Measurements from ENCODE around the gene PCED1B. TPM values are rescaled to one million over a fixed set of nuclear protein-coding genes. Genes with fewer than 3 reads are reported as not detected.

PCED1B gene
- total and polyA plus RNA-seq, 2 experiments from 2014 or later = 0.45 to 0.80 TPM

GRCh38 chr12:47281667-47282171 lies 202.3 kb downstream of the PCED1B start:
- peak in 1 of 2 donors; percentile 77 for DNase-seq (ENCODE audit: low read depth in 1 of 2, low spot score in 1 of 2)
- TF ChIP-seq, protein P1, sequence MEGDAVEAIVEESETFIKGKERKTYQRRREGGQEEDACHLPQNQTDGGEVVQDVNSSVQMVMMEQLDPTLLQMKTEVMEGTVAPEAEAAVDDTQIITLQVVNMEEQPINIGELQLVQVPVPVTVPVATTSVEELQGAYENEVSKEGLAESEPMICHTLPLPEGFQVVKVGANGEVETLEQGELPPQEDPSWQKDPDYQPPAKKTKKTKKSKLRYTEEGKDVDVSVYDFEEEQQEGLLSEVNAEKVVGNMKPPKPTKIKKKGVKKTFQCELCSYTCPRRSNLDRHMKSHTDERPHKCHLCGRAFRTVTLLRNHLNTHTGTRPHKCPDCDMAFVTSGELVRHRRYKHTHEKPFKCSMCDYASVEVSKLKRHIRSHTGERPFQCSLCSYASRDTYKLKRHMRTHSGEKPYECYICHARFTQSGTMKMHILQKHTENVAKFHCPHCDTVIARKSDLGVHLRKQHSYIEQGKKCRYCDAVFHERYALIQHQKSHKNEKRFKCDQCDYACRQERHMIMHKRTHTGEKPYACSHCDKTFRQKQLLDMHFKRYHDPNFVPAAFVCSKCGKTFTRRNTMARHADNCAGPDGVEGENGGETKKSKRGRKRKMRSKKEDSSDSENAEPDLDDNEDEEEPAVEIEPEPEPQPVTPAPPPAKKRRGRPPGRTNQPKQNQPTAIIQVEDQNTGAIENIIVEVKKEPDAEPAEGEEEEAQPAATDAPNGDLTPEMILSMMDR (IDR thresholded peaks at IDR 0.05; ENCODE audit: low read depth, low read length) = no peak
- Histone ChIP-seq H3K27me3 (no peaks in the 10 kb centered on the region), H3K36me3 (no peaks in the 10 kb centered on the region), H3K27ac (no peak overlapping the region), H3K9me3 (ENCODE audit: low read depth) (no peaks in the 10 kb centered on the region), H3K4me3 (no peak overlapping the region), H3K4me1 (ENCODE audit: low read depth) (no peaks in the 10 kb centered on the region)

DNA sequence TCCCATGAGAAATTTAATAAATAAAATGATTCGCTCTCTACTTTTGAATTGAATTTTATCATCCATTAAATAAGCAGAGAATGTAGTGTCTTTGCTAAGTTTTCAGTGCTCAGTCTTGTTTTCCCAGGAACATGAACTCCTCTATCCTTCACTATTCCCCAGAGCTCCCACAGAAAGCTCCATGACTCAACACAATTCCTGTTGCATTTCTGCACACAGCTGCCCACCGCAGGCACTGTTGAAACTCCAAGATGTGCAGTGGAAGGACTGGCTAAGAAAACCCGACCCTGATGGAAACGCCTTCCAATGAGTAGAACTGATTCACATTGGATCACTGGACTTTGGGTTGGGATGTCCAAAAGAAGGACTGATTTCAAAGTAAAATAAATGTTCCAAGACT lies 202.8 kb downstream of the PCED1B start:
- DNase-seq (ENCODE audit: low read depth in 1 of 2, low spot score in 1 of 2) = peak in 1 of 2 donors; percentile 91
- H3K9me3 ChIP-seq (ENCODE audit: low read depth) = no peaks in the 10 kb centered on the region
- H3K4me3 ChIP-seq = no peak overlapping the region
- no peaks in the 10 kb centered on the region for H3K36me3 ChIP-seq
- no peaks in the 10 kb centered on the region for H3K27me3 ChIP-seq
- no peaks in the 10 kb centered on the region for H3K4me1 ChIP-seq (ENCODE audit: low read depth)
- TF ChIP-seq, protein P1 (IDR thresholded peaks at IDR 0.05; ENCODE audit: low read depth, low read length) = no peak
- no peak overlapping the region for H3K27ac ChIP-seq

Other genes with a start within 250 kb of the PCED1B start
- gene AMIGO2, start 338 bp downstream of the PCED1B start, total RNA-seq = 0.92 and 1.1 TPM in 2 replicates
- 2.1 and 2.2 TPM in 2 replicates for gene AMIGO2, start 338 bp downstream of the PCED1B start, polyA plus RNA-seq

All from cardiac muscle cell (in vitro differentiated cells and primary cell).